GM19193 (cell line): Measurements from ENCODE around the gene MT1F.

ENCODE experiments used
- POLR2A ChIP-seq: IDR thresholded peaks from 4 replicates; pipeline ENCODE4 v1.6.1; 2011; ENCODE audit not compliant: insufficient read depth, insufficient read length; ENCODE audit errors: extremely low read depth

Gene MT1F

GRCh38 chr16:56673921-56674320, 16.2 kb downstream of the MT1F start:
- TF ChIP-seq POLR2A: no peak

- TF ChIP-seq POLR2A: no peak
Observed at GRCh38 chr16:56675685-56676210, 18.0 kb downstream of the MT1F start.

- TF ChIP-seq POLR2A: no peak
Observed at GRCh38 chr16:56677474-56677873, 19.7 kb downstream of the MT1F start.

GRCh38 chr16:56679078-56679730, 21.4 kb downstream of the MT1F start:
- TF ChIP-seq POLR2A: no peak

GRCh38 chr16:56679818-56680217, 22.1 kb downstream of the MT1F start:
- TF ChIP-seq POLR2A: no peak

- TF ChIP-seq POLR2A: peak; percentile 87
Observed at GRCh38 chr16:56681939-56682702, 24.4 kb downstream of the MT1F start, which contains the start of gene MT1X. TSS of gene MT1X (plus strand) at chr16:56682470. CDS start at chr16:56682541, 71 bp downstream.

GRCh38 chr16:56682703-56683397, 25.1 kb downstream of the MT1F start:
- no peak for TF ChIP-seq POLR2A

- TF ChIP-seq POLR2A: no peak
Observed at GRCh38 chr16:56683424-56684172, 25.8 kb downstream of the MT1F start.

GRCh38 chr16:56684256-56684925, 26.6 kb downstream of the MT1F start:
- no peak for TF ChIP-seq POLR2A

- no peak for TF ChIP-seq POLR2A
Observed at GRCh38 chr16:56684926-56685590, 27.3 kb downstream of the MT1F start.

GRCh38 chr16:56686758-56687157, 29.0 kb downstream of the MT1F start:
- no peak for TF ChIP-seq POLR2A

GRCh38 chr16:56688762-56689161, 31.0 kb downstream of the MT1F start:
- no peak for TF ChIP-seq POLR2A

GRCh38 chr16:56689171-56689570, 31.4 kb downstream of the MT1F start:
- no peak for TF ChIP-seq POLR2A
